ENCODE data around the gene TDRD10.

TDRD10 gene

DNA sequence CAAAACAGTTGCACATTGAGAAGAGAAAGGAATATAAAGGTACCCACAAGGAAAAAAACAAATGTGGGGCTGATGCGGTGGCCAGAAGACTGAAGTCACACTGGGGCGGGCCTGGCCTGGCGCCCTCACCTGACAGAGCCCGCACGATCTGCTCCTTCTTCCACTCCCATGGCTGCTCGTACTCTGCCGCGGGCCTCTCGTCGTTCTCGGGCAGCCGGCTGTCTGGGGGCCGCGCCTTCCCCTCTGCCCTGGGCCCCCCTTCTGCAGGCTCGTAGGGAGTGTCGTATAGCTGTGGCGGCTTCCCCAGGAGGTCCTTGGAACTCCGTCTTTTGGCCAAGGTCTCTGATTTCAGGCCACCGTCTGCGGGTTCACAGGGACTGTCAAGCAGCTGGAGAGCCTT is 13.1 kb upstream of the TDRD10 start:
- TF ChIP-seq, protein P1, sequence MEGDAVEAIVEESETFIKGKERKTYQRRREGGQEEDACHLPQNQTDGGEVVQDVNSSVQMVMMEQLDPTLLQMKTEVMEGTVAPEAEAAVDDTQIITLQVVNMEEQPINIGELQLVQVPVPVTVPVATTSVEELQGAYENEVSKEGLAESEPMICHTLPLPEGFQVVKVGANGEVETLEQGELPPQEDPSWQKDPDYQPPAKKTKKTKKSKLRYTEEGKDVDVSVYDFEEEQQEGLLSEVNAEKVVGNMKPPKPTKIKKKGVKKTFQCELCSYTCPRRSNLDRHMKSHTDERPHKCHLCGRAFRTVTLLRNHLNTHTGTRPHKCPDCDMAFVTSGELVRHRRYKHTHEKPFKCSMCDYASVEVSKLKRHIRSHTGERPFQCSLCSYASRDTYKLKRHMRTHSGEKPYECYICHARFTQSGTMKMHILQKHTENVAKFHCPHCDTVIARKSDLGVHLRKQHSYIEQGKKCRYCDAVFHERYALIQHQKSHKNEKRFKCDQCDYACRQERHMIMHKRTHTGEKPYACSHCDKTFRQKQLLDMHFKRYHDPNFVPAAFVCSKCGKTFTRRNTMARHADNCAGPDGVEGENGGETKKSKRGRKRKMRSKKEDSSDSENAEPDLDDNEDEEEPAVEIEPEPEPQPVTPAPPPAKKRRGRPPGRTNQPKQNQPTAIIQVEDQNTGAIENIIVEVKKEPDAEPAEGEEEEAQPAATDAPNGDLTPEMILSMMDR (conservative IDR thresholded peaks at IDR 0.05; ENCODE audit: control insufficient read depth, insufficient read depth, low read depth, low read length): no peak
- no peak overlapping the region for H3K4me3 ChIP-seq (ENCODE audit: control insufficient read depth, low read depth, low read length)
- DNase-seq (ENCODE audit: low read depth): no peak

DNA sequence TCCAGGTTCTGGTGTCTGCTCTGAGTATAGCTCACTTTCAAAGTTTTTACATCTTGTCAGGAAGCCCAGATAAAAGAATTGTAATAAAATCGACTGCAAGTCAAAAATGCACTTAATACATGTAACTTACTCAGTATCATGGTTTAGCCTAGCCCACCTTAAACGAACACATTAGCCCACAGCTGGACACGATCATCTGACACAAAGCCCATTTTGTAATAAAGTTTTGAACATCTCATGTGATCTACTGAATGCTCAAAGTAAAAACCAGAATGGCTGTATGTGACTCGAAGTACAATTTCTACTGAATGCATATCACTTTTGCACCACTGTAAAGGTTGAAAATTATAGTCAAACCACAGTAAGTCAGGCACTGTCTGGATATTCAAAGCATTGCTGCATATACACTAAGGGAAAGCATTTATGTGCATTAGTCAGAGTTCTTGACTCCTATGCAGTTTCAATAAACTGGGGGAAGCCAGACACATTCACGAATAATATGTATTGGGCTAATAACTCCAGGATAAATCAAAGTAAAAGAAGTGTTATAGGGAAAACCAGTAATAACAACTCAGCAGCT is 12.2 kb upstream of the TDRD10 start:
- DNase-seq (ENCODE audit: low read depth): no peak
- TF ChIP-seq, protein P1 (conservative IDR thresholded peaks at IDR 0.05; ENCODE audit: control insufficient read depth, insufficient read depth, low read depth, low read length): no peak
- no peak overlapping the region for H3K4me3 ChIP-seq (ENCODE audit: control insufficient read depth, low read depth, low read length)

DNA sequence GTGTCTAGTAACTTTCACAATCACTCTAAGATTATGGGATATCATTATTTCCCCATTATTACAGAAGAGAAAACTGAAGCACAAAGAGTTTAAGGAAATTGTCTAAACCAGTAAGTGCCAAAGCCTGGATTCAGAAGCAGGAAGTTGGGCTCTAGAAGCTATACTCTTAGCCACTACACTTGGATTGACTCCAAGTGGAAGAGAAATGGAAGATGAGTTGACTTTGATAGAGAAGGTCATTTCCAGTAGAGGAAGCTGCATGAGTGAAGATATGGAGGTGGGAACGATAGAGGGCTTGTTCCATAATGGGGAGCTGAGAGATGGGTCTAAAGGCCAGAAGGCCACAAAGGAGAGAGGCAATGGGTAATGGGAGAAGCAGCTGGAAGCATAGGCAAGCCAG is 11.7 kb upstream of the TDRD10 start:
- H3K4me3 ChIP-seq (ENCODE audit: control insufficient read depth, low read depth, low read length): no peak overlapping the region
- TF ChIP-seq, protein P1 (conservative IDR thresholded peaks at IDR 0.05; ENCODE audit: control insufficient read depth, insufficient read depth, low read depth, low read length): no peak
- no peak for DNase-seq (ENCODE audit: low read depth)

DNA sequence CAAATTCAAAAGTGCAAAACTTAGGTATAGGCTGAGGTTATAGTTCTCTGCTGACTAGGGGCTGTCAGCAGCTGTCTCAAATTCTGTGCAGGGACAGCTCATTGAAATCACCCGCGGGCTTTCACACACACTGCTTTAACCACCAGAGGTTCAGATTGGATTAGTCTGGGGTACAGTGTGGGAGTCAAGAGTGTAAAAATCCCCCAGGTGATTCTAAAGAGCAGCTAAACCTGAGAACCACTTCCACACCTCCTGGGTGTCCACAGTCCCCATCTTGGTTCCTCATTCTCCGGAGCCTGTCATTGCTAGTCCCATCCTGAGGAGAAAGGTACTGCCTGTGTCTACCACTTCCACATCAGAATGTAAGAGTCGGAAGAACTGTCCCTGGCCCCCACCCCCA is 9.9 kb upstream of the TDRD10 start:
- TF ChIP-seq, protein P1 (conservative IDR thresholded peaks at IDR 0.05; ENCODE audit: control insufficient read depth, insufficient read depth, low read depth, low read length): no peak
- no peak overlapping the region for H3K4me3 ChIP-seq (ENCODE audit: control insufficient read depth, low read depth, low read length)
- no peak for DNase-seq (ENCODE audit: low read depth)

DNA sequence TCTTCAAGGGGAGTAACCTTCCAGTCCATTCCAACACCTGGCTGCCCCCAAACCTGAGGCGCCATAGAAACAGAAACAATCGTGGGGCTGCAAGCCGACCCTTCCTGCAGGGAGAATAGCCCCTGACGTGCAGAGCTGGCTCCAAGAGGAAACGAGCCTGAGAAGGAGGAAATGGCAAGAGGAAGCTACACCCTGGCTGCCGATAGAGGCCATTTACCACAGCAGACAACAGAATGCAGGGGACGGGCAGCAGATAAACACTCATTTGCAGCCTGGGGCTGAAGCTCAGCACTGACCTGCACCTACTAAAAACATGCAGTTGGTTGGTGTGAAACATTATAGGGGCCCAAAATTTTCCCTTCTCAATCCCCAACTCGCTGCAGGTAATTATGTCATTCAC is 8.7 kb upstream of the TDRD10 start:
- DNase-seq (ENCODE audit: low read depth): no peak
- H3K4me3 ChIP-seq (ENCODE audit: control insufficient read depth, low read depth, low read length): no peak overlapping the region
- TF ChIP-seq, protein P1 (conservative IDR thresholded peaks at IDR 0.05; ENCODE audit: control insufficient read depth, insufficient read depth, low read depth, low read length): no peak

DNA sequence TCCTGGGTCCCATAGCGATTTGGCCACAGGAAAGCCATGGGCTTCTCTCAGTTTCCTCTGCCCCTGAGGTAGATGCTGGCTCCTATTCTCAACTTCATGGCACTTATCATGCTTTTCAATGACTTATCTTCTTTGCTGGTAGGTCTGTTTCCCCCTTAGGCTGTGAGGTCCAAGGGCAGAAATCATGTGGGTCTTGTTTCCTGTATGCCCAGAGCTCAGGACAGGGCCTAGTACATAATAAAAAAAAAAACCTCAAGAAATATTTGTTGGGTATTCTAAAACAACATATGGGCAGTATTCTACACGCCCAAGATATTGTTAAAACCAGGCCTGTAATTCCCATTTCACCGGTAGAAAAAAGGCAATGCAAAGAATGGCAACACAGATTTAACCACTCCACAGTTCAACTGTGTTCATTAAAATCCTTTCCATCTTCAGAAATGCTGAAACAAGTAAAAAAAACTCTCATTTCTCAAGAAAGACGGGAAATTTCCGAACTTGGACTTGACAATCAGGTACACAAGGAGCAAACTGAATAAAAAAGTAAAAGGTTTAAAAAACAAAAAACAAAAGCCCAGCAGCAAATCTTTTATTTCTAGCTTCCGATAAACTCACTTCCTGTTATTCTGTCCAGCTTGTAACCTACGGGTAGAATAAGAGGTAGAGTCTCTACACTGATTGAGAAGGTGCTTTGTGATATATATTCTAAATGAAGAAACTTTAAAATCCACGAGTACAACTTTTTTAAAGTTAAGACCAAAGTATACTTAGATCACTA is 6.3 kb upstream of the TDRD10 start:
- no peak for DNase-seq (ENCODE audit: low read depth)
- H3K4me3 ChIP-seq (ENCODE audit: control insufficient read depth, low read depth, low read length): no peak overlapping the region
- TF ChIP-seq, protein P1 (conservative IDR thresholded peaks at IDR 0.05; ENCODE audit: control insufficient read depth, insufficient read depth, low read depth, low read length): no peak

Measured in fibroblast of mammary gland (primary cell).